Measurements from ENCODE around the gene PER2. TPM values are rescaled to one million over a fixed set of nuclear protein-coding genes. Genes with fewer than 3 reads are reported as not detected.
A peak's percentile ranks its signal among the peaks of the same experiment; 100 is the strongest.

PER2 gene
- total RNA-seq, 4 donors from 2014 or later: 4.1 to 7.5 (median 6.7) TPM

- ATAC-seq (peak; percentile 68 to 73), DNase-seq (peak; percentile 83 to 93)
- peaks cover 40 to 41% of the 10 kb centered on the region in 2 donors for H3K4me1 ChIP-seq
- TF ChIP-seq POLR2A (IDR thresholded peaks at IDR 0.05) (peak; percentile 8 to 27), CTCF (IDR thresholded peaks at IDR 0.05 in 4 of 5, conservative IDR thresholded peaks at IDR 0.05 in 1 of 5) (peak in 2 of 5 experiments; percentile 6 to 11)
- in situ Hi-C loops (cut with MboI; ENCODE audit: low sequenced_read_pairs in 4 of 4): no loop called here
- H3K27me3 ChIP-seq: no peaks in the 10 kb centered on the region
- H3K4me3 ChIP-seq: peak overlapping the region; percentile 39 to 65 (median 56)
- H3K36me3 ChIP-seq: peaks cover 0 to 11% of the 10 kb centered on the region in 2 donors
- intact Hi-C loops (cut with DNase I; ENCODE audit: low total_unique reads): no loop called here
- no peaks in the 10 kb centered on the region for H3K9me3 ChIP-seq
- peak overlapping the region; percentile 66 to 78 (median 74) for H3K27ac ChIP-seq
Observed at GRCh38 chr2:238240757-238241711, 47.4 kb downstream of the PER2 start.

GRCh38 chr2:238239863-238240756 is 48.3 kb downstream of the PER2 start, which contains the start of gene HES6:
Gene HES6 (minus strand): TSS chr2:238240038. CDS start chr2:238239905, 133 bp downstream.
- no peaks in the 10 kb centered on the region for H3K27me3 ChIP-seq
- in situ Hi-C loops (cut with MboI; ENCODE audit: low sequenced_read_pairs in 4 of 4) (no loop called here), intact Hi-C loops (cut with DNase I; ENCODE audit: low total_unique reads) (no loop called here)
- peak within 1 kb of the TSS; percentile 69 to 78 (median 74) for H3K27ac ChIP-seq
- peak within 1 kb of the TSS; percentile 56 to 79 (median 62) for H3K4me3 ChIP-seq
- H3K4me1 ChIP-seq: peaks cover 34 to 36% of the 10 kb centered on the region in 2 donors
- peak; percentile 99 to 100 for TF ChIP-seq POLR2A (IDR thresholded peaks at IDR 0.05)
- peak in 1 of 5 experiments; percentile 26 for TF ChIP-seq CTCF (IDR thresholded peaks at IDR 0.05 in 4 of 5, conservative IDR thresholded peaks at IDR 0.05 in 1 of 5)
- peaks cover 0 to 2% of the 10 kb centered on the region in 2 donors for H3K36me3 ChIP-seq
- DNase-seq: peak; percentile 76 to 85
- peak; percentile 74 to 84 for ATAC-seq
- no peaks in the 10 kb centered on the region for H3K9me3 ChIP-seq

GRCh38 chr2:238239543-238239862 is 48.9 kb downstream of the PER2 start:
- Histone ChIP-seq H3K36me3 (no peaks in the 10 kb centered on the region), H3K27me3 (no peaks in the 10 kb centered on the region), H3K9me3 (no peaks in the 10 kb centered on the region), H3K4me1 (peaks cover 34 to 36% of the 10 kb centered on the region in 2 donors), H3K27ac (peak overlapping the region; percentile 61 to 70 (median 67)), H3K4me3 (peak overlapping the region; percentile 56 to 79 (median 62))
- in situ Hi-C loops (cut with MboI; ENCODE audit: low sequenced_read_pairs in 4 of 4) (no loop called here), intact Hi-C loops (cut with DNase I; ENCODE audit: low total_unique reads) (no loop called here)
- peak in 1 of 2 donors; percentile 3 for ATAC-seq
- TF ChIP-seq POLR2A (IDR thresholded peaks at IDR 0.05) (no peak), CTCF (IDR thresholded peaks at IDR 0.05 in 4 of 5, conservative IDR thresholded peaks at IDR 0.05 in 1 of 5) (no peak)
- DNase-seq: no peak

GRCh38 chr2:238238766-238239542 is 49.5 kb downstream of the PER2 start:
- peak overlapping the region in 3 of 4 donors; percentile 37 to 60 (median 56) for H3K4me3 ChIP-seq
- peaks cover 34 to 36% of the 10 kb centered on the region in 2 donors for H3K4me1 ChIP-seq
- H3K9me3 ChIP-seq: no peaks in the 10 kb centered on the region
- H3K27ac ChIP-seq: no peak overlapping the region
- no peak for ATAC-seq
- no peak for TF ChIP-seq POLR2A (IDR thresholded peaks at IDR 0.05)
- no peak for TF ChIP-seq CTCF (IDR thresholded peaks at IDR 0.05 in 4 of 5, conservative IDR thresholded peaks at IDR 0.05 in 1 of 5)
- H3K27me3 ChIP-seq: no peaks in the 10 kb centered on the region
- intact Hi-C loops (cut with DNase I; ENCODE audit: low total_unique reads) (no loop called here), in situ Hi-C loops (cut with MboI; ENCODE audit: low sequenced_read_pairs in 4 of 4) (no loop called here)
- DNase-seq: no peak
- H3K36me3 ChIP-seq: no peaks in the 10 kb centered on the region

All from gastrocnemius medialis (tissue), 4 donors.